CD4-positive, alpha-beta T cell treated with Interleukin-17A for 4 hours (primary cell): Measurements from ENCODE around the gene POLR2A.
A peak's percentile ranks its signal among the peaks of the same experiment; 100 is the strongest.
"Not testable (repeated sequence)": the region's sequence is repeated elsewhere in the genome, so short reads cannot be mapped to it uniquely, and the experiment has no call there.

ENCODE experiments used
- DNase-seq: peaks from one replicate; pipeline ENCODE4 v3.0.0-alpha.2; 2020; ENCODE audit warnings: mixed read lengths

Gene POLR2A

DNA sequence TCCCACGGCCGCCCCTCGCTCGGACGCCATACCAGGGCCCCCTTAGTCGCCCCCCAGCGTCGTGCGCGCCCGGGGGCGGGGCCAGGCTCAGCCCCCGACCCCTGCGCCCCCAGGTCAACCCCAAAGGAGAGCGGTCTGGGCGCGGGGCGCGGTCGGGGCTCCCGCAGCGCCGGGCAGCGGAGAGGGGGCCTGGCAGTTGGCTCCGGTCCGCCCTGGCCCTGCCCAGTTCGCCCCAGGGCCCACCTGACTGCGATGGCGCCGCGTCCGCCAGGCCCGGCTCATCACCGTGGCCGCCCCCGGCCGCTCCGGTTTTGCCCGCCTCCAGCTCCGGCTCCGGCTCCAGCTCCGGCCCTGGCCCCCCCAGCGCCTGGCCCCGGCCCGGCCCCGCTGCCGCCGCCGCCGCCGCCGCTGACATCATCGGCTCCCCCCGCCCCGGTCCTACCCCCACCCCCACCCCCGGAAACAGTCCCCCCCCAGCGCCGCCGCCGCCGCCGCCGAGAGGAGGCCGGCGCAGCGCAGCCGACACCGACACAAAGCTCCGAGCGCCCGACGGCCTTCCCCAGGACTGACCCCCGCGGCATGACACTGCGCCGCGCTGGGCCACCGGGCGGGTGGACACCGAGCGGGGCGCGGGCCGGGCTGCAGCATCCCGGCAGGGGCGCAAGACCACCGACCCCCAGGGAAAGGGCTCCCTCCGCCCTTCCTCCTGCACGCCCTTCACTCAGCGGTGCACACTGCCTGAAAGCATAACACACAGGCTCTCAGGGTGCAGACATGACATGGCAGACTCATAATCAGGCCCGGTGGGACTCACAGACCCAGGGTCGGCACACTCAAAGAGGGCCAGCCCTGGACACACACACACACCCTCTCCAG is 4.7 kb upstream of the POLR2A start, which contains the start of gene ZBTB4:
Gene ZBTB4, minus strand, starts transcription at position 419 of the 876 bp plus-strand sequence. CDS start 12,830 bp downstream, outside the sequence.
- DNase-seq = peak; percentile 83

DNA sequence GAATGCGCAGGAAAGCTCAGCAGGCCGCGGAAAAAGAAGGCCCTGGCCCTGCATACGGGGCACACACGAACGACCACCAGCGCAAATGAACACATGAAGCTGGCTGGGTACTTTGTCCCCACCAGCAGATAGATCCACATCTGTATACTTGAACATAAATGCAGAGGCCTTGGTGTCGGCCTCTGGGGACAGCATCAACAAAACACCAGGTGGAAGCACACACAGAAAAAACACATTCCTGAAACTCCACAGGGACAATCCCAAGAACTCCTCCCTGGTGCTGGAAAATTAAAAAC is 4.1 kb upstream of the POLR2A start:
- DNase-seq = no peak

DNA sequence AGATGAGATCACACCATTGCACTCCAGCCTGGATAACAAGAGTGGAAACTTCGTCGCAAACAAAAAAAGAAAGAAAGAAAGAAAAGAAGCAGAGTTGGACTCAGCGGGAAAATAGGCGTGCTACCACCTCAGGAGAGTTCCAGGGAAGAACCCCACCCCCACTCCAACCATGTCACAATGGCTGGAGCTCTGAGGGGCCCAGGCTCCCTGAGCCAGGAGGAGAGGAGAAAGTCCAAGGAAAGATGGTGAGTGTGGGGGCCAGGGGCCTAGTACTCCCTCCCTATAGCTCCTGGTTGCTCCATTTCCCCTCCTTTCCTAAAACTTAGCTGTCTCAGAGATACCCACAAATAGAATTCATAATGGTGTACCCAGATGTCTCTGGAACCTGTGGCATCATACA is 2.9 kb upstream of the POLR2A start, which contains the start of gene SLC35G6:
Gene SLC35G6, plus strand, starts transcription at position 172 of the 400 bp plus-strand sequence. Its CDS starts 71 bp downstream, at position 243.
- not testable (repeated sequence) for DNase-seq

- not testable (repeated sequence) for DNase-seq
These were observed 2.1 kb upstream of the POLR2A start for GRCh38 chr17:7481842-7482741.

DNA sequence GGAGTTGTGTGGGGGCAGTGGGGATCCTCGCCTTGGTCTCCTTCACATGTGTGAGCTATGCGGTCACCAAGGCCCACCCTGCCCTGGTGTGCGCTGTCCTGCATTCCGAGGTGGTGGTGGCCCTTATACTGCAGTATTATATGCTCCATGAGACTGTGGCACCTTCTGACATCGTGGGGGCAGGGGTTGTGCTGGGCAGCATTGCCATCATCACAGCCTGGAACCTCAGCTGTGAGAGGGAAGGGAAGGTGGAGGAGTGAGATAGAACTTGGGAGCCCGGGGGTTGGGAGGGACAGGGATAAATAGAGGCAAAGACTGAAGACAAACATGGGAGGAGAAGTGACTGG is 1.5 kb upstream of the POLR2A start:
- DNase-seq = not testable (repeated sequence)

GRCh38 chr17:7483255-7484066 is 705 bp upstream of the POLR2A start:
- peak; percentile 96 for DNase-seq

GRCh38 chr17:7484919-7485377 is 782 bp downstream of the POLR2A start:
- no peak for DNase-seq

DNA sequence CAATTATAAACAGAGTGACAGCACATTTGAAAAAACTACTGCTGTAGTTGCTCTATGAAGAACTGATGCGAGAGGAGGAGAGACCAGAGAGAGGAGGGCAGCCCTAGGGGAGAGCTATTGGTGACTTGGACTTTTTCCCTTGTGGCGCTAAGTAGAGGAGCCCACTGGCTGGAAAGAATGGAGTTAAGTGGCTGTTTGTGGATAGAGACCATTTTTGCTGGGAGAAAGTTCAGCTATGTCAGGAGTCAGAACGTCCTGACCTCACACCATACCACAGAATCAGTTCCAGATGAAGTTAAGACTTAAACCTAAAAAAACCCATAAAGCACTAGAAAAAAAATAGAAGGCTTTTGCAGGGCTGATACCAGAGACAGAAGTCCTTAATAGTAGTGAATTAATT is 2.0 kb downstream of the POLR2A start:
- no peak for DNase-seq

DNA sequence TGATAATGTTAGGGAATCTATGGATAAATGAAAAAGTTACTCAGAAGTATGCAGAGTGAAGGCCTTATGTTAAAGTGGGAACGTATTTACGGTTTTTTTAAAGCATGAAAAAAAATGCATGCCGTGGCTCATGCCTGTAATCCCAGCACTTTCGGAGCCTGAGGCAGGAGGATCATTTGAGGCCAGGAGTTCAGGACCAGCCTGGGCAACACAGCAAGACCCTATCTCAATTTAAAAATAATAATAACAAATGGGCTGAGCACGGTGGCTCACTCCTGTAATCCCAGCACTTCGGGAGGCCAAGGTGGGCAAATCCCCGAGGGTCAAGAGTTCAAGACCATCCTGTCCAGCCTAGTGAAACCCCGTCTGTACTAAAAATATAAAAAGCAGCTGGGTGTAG is 6.0 kb downstream of the POLR2A start:
- DNase-seq = no peak

DNA sequence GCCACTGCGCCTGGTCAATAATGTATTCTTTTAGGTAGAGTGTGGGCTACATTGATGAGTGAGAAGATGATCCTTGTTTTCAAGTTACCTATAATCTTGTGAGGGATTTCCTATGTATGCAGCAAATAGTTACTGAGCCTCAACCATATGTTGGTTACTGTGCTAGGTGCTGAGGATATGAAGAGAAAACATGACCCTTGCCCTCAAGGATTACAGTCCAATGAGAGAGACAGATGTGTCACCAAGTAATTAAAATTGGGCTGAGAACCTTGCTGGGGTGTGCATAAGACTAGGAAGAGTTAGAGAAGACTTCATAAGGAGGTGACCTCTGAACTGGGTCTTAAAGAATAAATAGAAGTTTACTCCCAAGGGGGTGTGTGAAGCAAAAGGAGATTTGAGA is 7.4 kb downstream of the POLR2A start:
- no peak for DNase-seq

- no peak for DNase-seq
These were observed 9.8 kb downstream of the POLR2A start for GRCh38 chr17:7493941-7494340.

DNA sequence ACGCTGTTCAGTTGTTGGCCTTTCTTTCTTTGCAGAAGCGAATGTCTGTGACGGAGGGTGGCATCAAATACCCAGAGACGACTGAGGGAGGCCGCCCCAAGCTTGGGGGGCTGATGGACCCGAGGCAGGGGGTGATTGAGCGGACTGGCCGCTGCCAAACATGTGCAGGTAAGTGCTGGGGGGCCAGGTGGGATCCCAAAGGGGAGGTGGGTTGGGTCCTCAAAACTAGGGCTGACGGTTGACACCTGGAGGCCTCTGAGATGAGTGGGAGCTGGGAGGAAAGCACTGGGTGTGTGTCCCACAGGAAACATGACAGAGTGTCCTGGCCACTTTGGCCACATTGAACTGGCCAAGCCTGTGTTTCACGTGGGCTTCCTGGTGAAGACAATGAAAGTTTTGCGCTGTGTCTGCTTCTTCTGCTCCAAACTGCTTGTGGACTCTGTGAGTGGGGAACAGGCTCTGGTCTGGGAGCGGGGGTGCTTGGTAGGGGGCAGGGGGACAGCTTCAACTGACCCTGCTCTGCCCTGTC is 11.8 kb downstream of the POLR2A start:
- no peak for DNase-seq

GRCh38 chr17:7496470-7497183 is 12.5 kb downstream of the POLR2A start:
- no peak for DNase-seq

- no peak for DNase-seq
These were observed 13.1 kb downstream of the POLR2A start for GRCh38 chr17:7497228-7497627.

GRCh38 chr17:7497636-7498035 is 13.5 kb downstream of the POLR2A start:
- no peak for DNase-seq

- DNase-seq = no peak
These were observed 15.0 kb downstream of the POLR2A start for GRCh38 chr17:7499161-7499560.

- no peak for DNase-seq
These were observed 17.6 kb downstream of the POLR2A start for GRCh38 chr17:7501729-7502128.

DNA sequence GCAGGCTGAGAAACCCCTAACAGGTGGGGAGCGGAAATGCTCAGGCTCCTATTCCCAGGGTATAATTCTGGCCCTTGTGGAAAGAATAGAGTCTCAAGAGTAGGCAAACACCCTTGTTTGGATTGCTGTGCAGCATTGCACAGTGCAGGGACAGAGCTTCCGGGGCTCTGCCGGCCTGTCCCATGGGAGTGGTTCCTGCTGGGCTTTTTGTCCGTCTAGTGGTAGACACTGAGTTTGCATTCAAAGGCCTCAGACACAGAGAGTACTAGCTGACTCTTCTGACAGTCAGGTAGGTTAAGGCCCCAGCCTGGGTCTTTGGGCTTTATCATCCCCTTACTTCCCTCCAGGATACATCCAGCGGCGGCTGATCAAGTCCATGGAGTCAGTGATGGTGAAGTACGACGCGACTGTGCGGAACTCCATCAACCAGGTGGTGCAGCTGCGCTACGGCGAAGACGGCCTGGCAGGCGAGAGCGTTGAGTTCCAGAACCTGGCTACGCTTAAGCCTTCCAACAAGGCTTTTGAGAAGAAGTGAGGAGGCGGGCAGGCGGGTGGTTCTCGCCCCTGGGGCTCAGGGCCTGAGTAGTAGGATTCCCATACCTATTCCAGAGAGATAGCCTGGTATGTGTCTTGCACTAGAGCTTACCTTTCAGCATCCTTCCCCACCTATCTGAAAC is 18.1 kb downstream of the POLR2A start:
- DNase-seq = no peak

DNA sequence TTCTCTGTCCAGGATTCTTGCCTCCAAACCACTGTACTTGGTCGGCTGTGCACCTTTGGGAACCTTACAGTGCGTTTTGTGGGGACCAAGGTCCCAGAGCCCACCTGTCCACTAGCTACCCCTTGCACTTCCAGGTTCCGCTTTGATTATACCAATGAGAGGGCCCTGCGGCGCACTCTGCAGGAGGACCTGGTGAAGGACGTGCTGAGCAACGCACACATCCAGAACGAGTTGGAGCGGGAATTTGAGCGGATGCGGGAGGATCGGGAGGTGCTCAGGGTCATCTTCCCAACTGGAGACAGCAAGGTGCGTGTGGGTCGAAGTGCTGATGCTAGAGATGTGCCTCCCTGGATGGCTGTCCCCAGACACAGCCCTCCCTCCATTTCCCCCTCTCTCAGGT is 18.8 kb downstream of the POLR2A start:
- peak; percentile 35 for DNase-seq

- no peak for DNase-seq
These were observed 19.4 kb downstream of the POLR2A start for GRCh38 chr17:7503521-7503920.

DNA sequence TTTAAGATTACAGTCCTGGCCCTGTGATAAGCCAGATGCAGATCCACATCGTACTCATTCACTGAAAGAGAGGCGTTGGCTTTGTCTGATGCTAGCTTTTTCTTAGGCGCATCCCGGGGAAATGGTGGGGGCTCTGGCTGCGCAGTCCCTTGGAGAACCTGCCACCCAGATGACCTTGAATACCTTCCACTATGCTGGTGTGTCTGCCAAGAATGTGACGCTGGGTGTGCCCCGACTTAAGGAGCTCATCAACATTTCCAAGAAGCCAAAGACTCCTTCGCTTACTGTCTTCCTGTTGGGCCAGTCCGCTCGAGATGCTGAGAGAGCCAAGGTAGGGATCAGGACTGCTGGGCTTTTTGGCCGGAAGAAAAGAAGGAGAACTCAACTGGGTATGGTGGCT is 24.0 kb downstream of the POLR2A start:
- no peak for DNase-seq
